Adrenal gland (tissue), 5 donors: ENCODE measurements around the gene STMN1.

Experiments
- POLR2A ChIP-seq, 2 donors: fragments of 450-650 bp; IDR thresholded peaks; one replicate each; pipeline ENCODE4 v1.6.1; 2017; ENCODE audit warnings: antibody characterized with exemption in 2 of 2, mild to moderate bottlenecking in 2 of 2, moderate library complexity in 1 of 2
- TF ChIP-seq, protein P1 (sequence below), 6 experiments: fragments of 450-650 bp in 4 of 6; fragments of 200-600 bp in 2 of 6; sonication (generic) in 1 of 6; IDR thresholded peaks; 1 replicate in 5 of 6; 2 replicates in 1 of 6; pipeline versions ENCODE4 v1.5.1 to v1.8.0; 2016 to 2021; ENCODE audit warnings: antibody characterized with exemption in 6 of 6, mild to moderate bottlenecking in 2 of 6, moderate library complexity in 1 of 6
- donor health status: DM: no; HTN: no; CAD: no.

DNA sequence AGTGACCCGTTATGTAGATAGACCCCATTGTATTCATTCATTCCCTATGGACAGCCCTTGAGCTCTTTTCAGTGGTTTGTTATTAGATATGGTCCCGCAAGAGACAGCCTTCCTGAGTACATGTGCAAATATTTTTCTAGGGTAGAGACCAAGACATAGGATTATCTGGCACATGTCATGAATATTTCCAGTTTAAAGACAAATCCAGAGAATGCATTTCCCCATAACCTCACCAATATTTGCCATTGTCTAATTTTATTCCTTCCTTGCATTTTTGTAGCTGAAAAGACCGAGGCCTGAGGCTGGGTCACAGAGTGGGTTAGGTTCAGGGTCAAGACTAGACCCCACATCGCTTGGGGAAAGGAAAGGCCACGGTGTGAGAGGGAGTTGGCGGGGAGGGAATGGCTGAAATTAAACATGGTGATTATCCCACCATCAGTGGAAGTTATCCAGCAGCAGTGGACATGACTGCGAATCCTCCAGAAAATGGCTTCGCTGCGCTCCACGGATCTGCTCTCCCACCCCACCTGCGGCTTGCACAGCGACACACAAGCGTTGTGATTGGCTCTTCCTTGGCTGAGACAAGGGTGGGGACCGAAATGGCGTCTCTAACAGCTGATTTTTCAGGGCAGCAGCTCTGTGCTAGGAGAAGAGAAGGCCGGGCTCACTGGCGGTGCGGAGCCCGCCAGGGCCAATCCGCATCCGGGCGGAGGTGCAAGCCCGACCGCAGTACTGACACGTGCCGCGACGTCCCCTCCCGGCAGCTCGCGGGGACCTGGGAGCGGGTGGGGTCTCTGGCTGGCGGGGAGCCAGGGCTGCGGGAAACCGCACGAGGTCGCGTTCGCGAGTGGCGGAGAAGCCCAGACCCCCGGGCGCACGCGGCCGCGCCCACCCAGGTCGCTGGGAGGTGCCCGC is 16.1 kb upstream of the STMN1 start:
- no peak for TF ChIP-seq POLR2A (IDR thresholded peaks at IDR 0.05)
- TF ChIP-seq, protein P1, sequence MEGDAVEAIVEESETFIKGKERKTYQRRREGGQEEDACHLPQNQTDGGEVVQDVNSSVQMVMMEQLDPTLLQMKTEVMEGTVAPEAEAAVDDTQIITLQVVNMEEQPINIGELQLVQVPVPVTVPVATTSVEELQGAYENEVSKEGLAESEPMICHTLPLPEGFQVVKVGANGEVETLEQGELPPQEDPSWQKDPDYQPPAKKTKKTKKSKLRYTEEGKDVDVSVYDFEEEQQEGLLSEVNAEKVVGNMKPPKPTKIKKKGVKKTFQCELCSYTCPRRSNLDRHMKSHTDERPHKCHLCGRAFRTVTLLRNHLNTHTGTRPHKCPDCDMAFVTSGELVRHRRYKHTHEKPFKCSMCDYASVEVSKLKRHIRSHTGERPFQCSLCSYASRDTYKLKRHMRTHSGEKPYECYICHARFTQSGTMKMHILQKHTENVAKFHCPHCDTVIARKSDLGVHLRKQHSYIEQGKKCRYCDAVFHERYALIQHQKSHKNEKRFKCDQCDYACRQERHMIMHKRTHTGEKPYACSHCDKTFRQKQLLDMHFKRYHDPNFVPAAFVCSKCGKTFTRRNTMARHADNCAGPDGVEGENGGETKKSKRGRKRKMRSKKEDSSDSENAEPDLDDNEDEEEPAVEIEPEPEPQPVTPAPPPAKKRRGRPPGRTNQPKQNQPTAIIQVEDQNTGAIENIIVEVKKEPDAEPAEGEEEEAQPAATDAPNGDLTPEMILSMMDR (IDR thresholded peaks at IDR 0.05), result no peak
